NT2/D1 (cell line): ENCODE data around the gene GAK.
A peak's percentile ranks its signal among the peaks of the same experiment; 100 is the strongest.

Source experiments
- DNase-seq: peaks from one replicate; pipeline ENCODE4 v3.0.0-alpha.2; 2011; ENCODE audit warnings: low read depth, low spot score
- H3K27me3 ChIP-seq: 2 replicates; pipeline ENCODE4 v1.6.0; 2011; ENCODE audit warnings: mild to moderate bottlenecking; ENCODE audit not compliant: insufficient read length, insufficient read depth
- H3K36me3 ChIP-seq: 2 replicates; pipeline ENCODE4 v1.6.1; 2011; ENCODE audit warnings: mild to moderate bottlenecking, low read length, mixed read lengths; ENCODE audit not compliant: insufficient read depth, insufficient read length
- H3K4me1 ChIP-seq: 2 replicates; pipeline ENCODE4 v1.5.1; 2011; ENCODE audit not compliant: insufficient read depth, insufficient read length
- H3K4me3 ChIP-seq: 2 replicates; pipeline ENCODE4 v1.5.1; 2011; ENCODE audit warnings: low read depth; ENCODE audit not compliant: insufficient read length
- H3K9ac ChIP-seq: 2 replicates; pipeline ENCODE4 v1.6.0; 2011; ENCODE audit warnings: low read depth; ENCODE audit not compliant: insufficient read length
- H3K9me3 ChIP-seq: 2 replicates; pipeline ENCODE4 v1.5.1; 2011; ENCODE audit warnings: mild to moderate bottlenecking, low read length; ENCODE audit not compliant: insufficient read depth
- SUZ12 ChIP-seq: IDR thresholded peaks from 2 replicates; pipeline ENCODE4 v1.6.1; 2011; ENCODE audit not compliant: insufficient read length, insufficient read depth; ENCODE audit errors: extremely low read depth
- YY1 ChIP-seq: IDR thresholded peaks from 2 replicates; pipeline ENCODE4 v1.6.1; 2011; ENCODE audit not compliant: insufficient read length, insufficient read depth
- ZNF274 ChIP-seq: IDR thresholded peaks from 2 replicates; pipeline ENCODE4 v1.6.1; 2011; ENCODE audit warnings: mild to moderate bottlenecking, low read depth, low read length

Gene GAK

DNA sequence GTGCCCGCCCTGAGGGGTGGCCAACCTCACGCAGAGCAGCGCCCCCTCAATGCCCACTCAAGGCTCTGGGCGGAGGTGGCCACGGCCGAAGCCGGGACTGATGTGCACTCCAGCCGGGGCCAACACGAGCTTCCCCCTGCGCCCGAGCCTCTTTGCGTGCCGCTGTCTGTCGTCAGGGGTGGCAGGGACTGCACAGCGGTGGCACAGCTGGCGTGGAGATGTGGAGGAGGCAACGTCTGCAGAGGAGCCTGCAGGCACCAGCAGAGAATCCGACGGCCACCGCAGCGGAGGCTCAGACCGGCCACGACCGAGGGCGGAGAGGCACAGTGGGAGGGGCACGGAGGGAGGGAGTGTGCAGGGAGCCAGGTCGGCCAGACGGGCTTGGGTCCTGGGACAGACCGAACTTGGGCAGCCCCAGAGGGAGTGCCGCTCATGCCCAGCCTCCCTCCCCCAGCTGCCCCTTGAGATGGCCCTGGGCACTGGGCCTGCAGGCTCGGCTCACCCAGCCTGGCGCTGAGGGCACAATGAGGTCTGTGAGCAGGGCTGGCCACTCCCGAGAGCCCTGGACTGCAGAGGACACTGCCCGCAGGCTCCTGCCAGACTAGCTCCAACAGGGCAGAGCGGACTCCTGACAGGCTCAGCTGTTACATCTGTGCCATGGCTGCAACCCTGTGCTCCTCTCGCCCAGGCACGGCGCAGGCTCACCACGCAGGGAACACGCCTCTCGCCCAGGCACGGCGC lies 59.7 kb downstream of the GAK start:
- no peak overlapping the region for H3K4me3 ChIP-seq

DNA sequence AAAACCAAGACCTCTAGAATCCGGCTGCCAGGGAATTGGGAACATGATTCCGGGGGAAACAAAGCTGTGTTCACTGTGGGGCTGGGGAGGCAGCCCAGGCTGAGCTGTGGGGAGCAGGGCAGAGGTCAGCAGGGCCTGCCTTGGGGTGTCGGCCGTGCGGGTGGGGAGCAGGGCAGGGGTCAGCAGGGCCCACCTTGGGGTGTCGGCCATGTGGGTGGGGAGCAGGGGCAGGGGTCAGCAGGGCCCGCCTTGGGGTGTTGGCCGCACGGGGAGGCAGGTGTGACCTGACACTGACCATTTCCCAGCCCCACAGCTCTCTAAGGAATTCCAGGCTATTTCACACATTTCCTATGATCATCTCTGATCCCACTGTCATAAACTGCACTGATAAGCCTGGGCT lies 60.6 kb downstream of the GAK start:
- no peaks in the 10 kb centered on the region for H3K9me3 ChIP-seq
- no peak for TF ChIP-seq SUZ12
- TF ChIP-seq YY1 = no peak
- no peak for TF ChIP-seq ZNF274
- H3K9ac ChIP-seq = no peak overlapping the region
- H3K4me1 ChIP-seq = no peaks in the 10 kb centered on the region
- H3K36me3 ChIP-seq = peaks cover 99% of the 10 kb centered on the region
- DNase-seq = no peak
- no peak overlapping the region for H3K4me3 ChIP-seq
- no peaks in the 10 kb centered on the region for H3K27me3 ChIP-seq

More for the DNA sequence above, 59.7 kb downstream of the GAK start:
- DNase-seq = no peak
- Histone ChIP-seq H3K36me3 (peaks cover 99% of the 10 kb centered on the region), H3K9me3 (no peaks in the 10 kb centered on the region), H3K9ac (no peak overlapping the region), H3K4me1 (no peaks in the 10 kb centered on the region), H3K27me3 (no peaks in the 10 kb centered on the region)
- TF ChIP-seq YY1 = no peak
- no peak for TF ChIP-seq ZNF274
- no peak for TF ChIP-seq SUZ12

DNA sequence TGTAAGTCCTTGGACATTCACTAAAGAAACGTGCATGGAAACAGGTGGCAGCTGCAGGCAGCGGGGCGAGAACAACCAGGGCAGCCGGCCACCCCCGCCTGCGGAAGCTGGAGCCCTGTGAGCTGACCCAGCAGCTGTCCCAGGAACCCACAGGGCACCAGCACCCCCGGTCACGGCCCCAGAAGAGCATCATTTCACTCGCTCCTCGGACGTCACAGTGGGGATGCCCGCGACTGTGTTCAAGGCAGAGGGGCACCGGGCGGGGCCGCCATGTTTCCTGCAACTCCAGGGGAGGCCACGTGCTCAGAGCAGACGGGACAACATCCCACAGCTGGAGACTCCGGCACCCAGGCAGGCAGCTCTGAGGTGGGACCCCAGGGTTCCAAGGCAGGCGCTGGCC lies 61.2 kb downstream of the GAK start:
- peaks cover 99% of the 10 kb centered on the region for H3K36me3 ChIP-seq
- H3K4me1 ChIP-seq = no peaks in the 10 kb centered on the region
- no peaks in the 10 kb centered on the region for H3K9me3 ChIP-seq
- no peak for DNase-seq
- TF ChIP-seq YY1 (no peak), ZNF274 (no peak), SUZ12 (no peak)
- H3K4me3 ChIP-seq = no peak overlapping the region
- no peak overlapping the region for H3K9ac ChIP-seq
- H3K27me3 ChIP-seq = no peaks in the 10 kb centered on the region

DNA sequence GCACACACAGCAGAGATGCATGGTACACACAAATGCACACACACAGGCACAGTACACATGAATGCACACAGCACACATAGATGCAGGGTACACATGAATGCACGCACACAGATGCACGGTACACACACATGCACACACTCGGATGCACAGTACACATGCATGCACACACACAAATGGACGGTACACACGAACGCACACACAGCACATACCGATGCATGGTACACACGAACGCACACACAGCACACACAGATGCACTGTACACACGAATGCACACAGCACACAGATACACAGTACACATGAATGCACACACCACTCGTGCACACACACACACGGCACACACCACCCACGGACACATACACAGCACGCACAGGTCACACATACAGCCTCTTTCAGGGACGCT lies 62.3 kb downstream of the GAK start:
- DNase-seq = no peak
- TF ChIP-seq YY1 = no peak
- TF ChIP-seq ZNF274 = no peak
- no peak for TF ChIP-seq SUZ12
- Histone ChIP-seq H3K9ac (no peak overlapping the region), H3K4me3 (no peak overlapping the region), H3K4me1 (no peaks in the 10 kb centered on the region), H3K36me3 (peaks cover 100% of the 10 kb centered on the region), H3K27me3 (no peaks in the 10 kb centered on the region), H3K9me3 (no peaks in the 10 kb centered on the region)

DNA sequence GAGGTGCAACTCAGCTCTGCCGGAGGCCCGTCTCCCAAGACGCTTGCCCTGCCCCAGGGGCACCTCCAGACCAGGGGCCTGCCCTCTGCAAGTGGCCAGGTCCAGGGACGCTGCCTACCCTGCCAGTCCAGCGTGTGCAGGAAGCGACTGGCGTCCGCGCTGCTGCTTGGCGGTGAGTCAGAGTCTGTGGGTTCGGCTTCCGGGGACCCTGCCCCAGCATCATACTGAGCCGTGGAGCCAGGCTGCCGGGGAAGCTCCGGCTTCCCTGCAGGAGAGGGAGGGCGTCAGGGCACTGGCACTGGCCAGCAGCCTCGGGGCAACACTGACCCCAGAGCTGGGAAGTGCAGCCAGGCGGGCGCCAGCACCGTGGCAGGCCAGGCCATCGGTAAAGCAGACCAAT lies 63.7 kb downstream of the GAK start:
- Histone ChIP-seq H3K27me3 (no peaks in the 10 kb centered on the region), H3K36me3 (peaks cover 100% of the 10 kb centered on the region), H3K9me3 (no peaks in the 10 kb centered on the region), H3K9ac (no peak overlapping the region), H3K4me3 (no peak overlapping the region), H3K4me1 (no peaks in the 10 kb centered on the region)
- no peak for DNase-seq
- TF ChIP-seq SUZ12 = no peak
- TF ChIP-seq ZNF274 = no peak
- no peak for TF ChIP-seq YY1

DNA sequence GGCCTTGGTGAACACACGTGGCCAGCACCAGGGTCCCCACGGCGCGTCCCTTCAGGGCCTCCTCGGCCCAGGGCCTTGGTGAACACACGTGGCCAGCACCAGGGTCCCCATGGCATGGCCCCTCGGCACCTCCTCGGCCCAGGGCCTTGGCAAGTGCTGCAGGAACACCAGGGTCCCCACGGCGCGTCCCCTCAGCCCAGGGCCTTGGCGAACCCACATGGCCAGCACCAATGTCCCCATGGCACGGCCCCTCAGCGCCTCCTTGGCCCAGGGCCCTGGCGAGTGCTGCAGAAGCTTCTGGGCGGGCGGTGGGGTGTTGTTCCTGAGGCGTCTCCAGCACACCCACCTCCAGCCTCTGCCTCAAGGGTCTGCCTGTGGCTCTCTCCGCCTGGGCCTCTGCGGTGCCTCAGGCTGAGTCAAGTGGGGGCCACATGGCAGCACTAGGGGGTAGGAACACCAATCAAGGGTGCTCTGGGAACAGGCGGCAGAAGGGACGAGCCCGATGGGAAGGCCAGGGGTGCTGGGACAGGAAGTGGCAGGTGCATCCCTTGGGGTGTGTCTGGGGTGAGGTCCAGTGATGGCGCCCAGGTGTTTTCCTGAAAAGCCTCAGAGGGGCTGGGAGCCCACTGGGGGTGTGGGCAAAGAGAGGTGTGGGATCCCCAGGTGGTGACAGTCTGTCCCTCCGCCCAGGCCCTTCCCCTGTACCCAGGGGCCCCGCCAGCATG lies 64.4 kb downstream of the GAK start:
- H3K36me3 ChIP-seq = peaks cover 100% of the 10 kb centered on the region

DNA sequence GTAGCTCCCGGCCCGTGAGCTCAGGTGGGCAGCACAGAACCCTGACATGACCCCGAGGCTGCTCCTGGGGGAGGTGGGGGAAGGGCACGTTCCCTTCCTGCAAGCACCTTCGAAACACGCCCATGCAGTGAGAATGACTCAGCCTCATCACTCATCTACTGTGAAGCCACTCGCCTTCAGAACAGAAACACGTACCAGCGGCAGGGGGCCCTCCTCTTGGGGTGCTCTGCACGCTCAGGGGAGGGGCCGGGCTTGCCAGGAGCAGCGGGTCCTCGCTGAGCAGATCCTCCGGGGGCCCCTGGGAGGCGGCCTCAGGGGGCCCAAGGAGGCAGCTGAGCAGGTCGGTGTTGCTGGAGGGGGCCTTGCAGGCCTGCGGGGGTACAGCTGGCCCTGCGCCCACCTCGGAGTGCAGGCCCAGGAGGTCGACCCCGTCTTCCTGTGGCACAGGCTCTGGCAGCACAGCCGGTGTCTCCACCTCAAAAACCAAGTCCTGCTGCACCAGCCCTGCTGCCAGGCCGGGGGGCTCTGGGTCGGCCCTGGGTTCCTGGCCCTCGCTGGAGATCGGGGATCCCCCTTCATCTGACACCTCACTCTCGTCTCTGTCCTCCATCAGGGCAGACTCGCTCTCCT lies 65.2 kb downstream of the GAK start:
- DNase-seq = no peak
- Histone ChIP-seq H3K27me3 (no peaks in the 10 kb centered on the region), H3K4me3 (no peak overlapping the region), H3K36me3 (peaks cover 98% of the 10 kb centered on the region), H3K9me3 (no peaks in the 10 kb centered on the region), H3K4me1 (no peaks in the 10 kb centered on the region), H3K9ac (peak overlapping the region; percentile 57)
- TF ChIP-seq YY1 (no peak), ZNF274 (no peak), SUZ12 (no peak)

More for the DNA sequence above, 64.4 kb downstream of the GAK start:
- H3K4me3 ChIP-seq = no peak overlapping the region
- no peaks in the 10 kb centered on the region for H3K27me3 ChIP-seq
- DNase-seq = no peak
- no peaks in the 10 kb centered on the region for H3K9me3 ChIP-seq
- TF ChIP-seq SUZ12 (no peak), ZNF274 (no peak), YY1 (no peak)
- H3K4me1 ChIP-seq = no peaks in the 10 kb centered on the region
- no peak overlapping the region for H3K9ac ChIP-seq
